CD8-positive, alpha-beta memory T cell (primary cell): ENCODE data around the gene ADGRF5. TPM values are rescaled to one million over a fixed set of nuclear protein-coding genes. Genes with fewer than 3 reads are reported as not detected.
"Not testable (repeated sequence)": the region's sequence is repeated elsewhere in the genome, so short reads cannot be mapped to it uniquely, and the experiment has no call there.

ENCODE experiments used
- CTCF ChIA-PET: fragments of 350-600 bp; sonication (Branson Sonifier 250); formaldehyde crosslinking; loops from one replicate; lab custom pipeline; 2021; ENCODE audit warnings: antibody characterized with exemption; lab: Charles Lee
- POLR2A ChIA-PET: fragments of 350-600 bp; sonication (Branson Sonifier 250); formaldehyde crosslinking; loops from one replicate; lab custom pipeline; 2021; ENCODE audit warnings: antibody characterized with exemption; lab: Charles Lee
- DNase-seq, 5 donors: peaks; one replicate each; pipeline versions ENCODE4 v3.0.0 to v3.0.0-alpha.2; 2020 to 2022; ENCODE audit warnings: mixed read lengths in 1 of 5
- H3K27ac ChIP-seq: one replicate; pipeline ENCODE4 v1.7.0; 2013; ENCODE audit warnings: low read depth, mild to moderate bottlenecking, low read length, moderate library complexity
- H3K27me3 ChIP-seq: 2 replicates; pipeline ENCODE4 v1.7.0; 2013; ENCODE audit warnings: low read length, mild to moderate bottlenecking; ENCODE audit not compliant: insufficient read depth, poor library complexity, severe bottlenecking
- H3K36me3 ChIP-seq: 2 replicates; pipeline ENCODE4 v1.7.0; 2013; ENCODE audit warnings: mild to moderate bottlenecking, low read length, moderate library complexity; ENCODE audit not compliant: insufficient read depth
- H3K4me1 ChIP-seq: 2 replicates; pipeline ENCODE4 v1.7.0; 2013; ENCODE audit warnings: mild to moderate bottlenecking, low read length, moderate library complexity; ENCODE audit not compliant: insufficient read depth
- H3K4me3 ChIP-seq: 2 replicates; pipeline ENCODE4 v1.7.0; 2013; ENCODE audit warnings: mild to moderate bottlenecking, low read length
- H3K9me3 ChIP-seq: 2 replicates; pipeline ENCODE4 v1.7.0; 2013; ENCODE audit warnings: mild to moderate bottlenecking, low read length
- H3K27ac Mint-ChIP-seq, 8 donors: one replicate each; pipeline ENCODE4 v1.8.0; 2020 to 2021; ENCODE audit warnings: mixed read lengths in 8 of 8, mild to moderate bottlenecking in 6 of 8, inconsistent platforms in 3 of 8, moderate library complexity in 3 of 8
- H3K27me3 Mint-ChIP-seq, 2 donors: one replicate each; pipeline ENCODE4 v1.8.0; 2020 to 2021; ENCODE audit warnings: mixed read lengths in 2 of 2, mild to moderate bottlenecking in 1 of 2, moderate library complexity in 1 of 2
- H3K36me3 Mint-ChIP-seq, 3 donors: one replicate each; pipeline ENCODE4 v1.8.0; 2020 to 2021; ENCODE audit warnings: mixed read lengths in 3 of 3, inconsistent platforms in 1 of 3, mild to moderate bottlenecking in 1 of 3
- H3K4me1 Mint-ChIP-seq, 3 donors: one replicate each; pipeline ENCODE4 v1.8.0; 2020 to 2021; ENCODE audit warnings: mixed read lengths in 3 of 3, inconsistent platforms in 1 of 3, mild to moderate bottlenecking in 1 of 3
- H3K4me3 Mint-ChIP-seq, 7 donors: one replicate each; pipeline ENCODE4 v1.8.0; 2020 to 2021; ENCODE audit warnings: mixed read lengths in 7 of 7, mild to moderate bottlenecking in 6 of 7, moderate library complexity in 4 of 7, inconsistent platforms in 2 of 7
- H3K9me3 Mint-ChIP-seq, 5 donors: one replicate each; pipeline ENCODE4 v1.8.0; 2020 to 2022; ENCODE audit warnings: mixed read lengths in 5 of 5, mild to moderate bottlenecking in 3 of 5, moderate library complexity in 2 of 5, inconsistent platforms in 1 of 5
- polyA plus RNA-seq: library from polyadenylated mRNA; unstranded; fragments of 300-500 nt; fragmentation: Illumina TruSeq; gene quantifications from one replicate; pipeline ENCODE4 v1.2.3, GENCODE V29; 2021
- total RNA-seq, 2 experiments: library from RNA; stranded (reverse); gene quantifications; one replicate each; pipeline ENCODE4 v1.2.3, GENCODE V29; 2021

Gene ADGRF5
- total and polyA plus RNA-seq, 3 experiments from 2014 or later: not detected

DNA sequence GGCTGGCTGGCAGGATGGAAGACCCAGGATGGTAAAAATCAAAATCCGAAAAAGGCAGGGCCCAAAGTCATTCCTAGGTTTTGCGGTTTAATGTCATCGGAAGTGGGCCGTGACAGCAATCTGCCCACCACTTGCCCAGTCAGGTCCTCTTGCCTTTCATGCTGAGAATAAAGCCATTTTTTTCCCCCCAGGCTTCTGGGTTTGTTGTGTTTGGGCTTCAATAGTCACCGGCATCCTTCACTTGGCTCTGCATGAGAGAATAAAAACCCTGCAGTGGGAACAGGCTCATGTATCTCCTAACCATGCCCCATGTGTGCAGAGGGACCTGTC lies 72.4 kb downstream of the ADGRF5 start:
- no peak for DNase-seq
- Mint-ChIP-seq H3K4me1 (peaks cover 4 to 8% (median 6%) of the 10 kb centered on the region in 3 donors), H3K4me3 (no peak overlapping the region), H3K36me3 (peaks cover 0 to 2% (median 0%) of the 10 kb centered on the region in 3 donors), H3K27ac (no peak overlapping the region), H3K9me3 (peaks cover 0 to 5% (median 0%) of the 10 kb centered on the region in 5 donors), H3K27me3 (peaks cover 2 to 38% of the 10 kb centered on the region in 2 donors)
- Histone ChIP-seq H3K36me3 (no peaks in the 10 kb centered on the region), H3K4me1 (no peaks in the 10 kb centered on the region), H3K4me3 (no peak overlapping the region), H3K9me3 (no peaks in the 10 kb centered on the region), H3K27ac (no peak overlapping the region), H3K27me3 (no peaks in the 10 kb centered on the region)
- ChIA-PET CTCF (no interaction called here), POLR2A (no interaction called here)

DNA sequence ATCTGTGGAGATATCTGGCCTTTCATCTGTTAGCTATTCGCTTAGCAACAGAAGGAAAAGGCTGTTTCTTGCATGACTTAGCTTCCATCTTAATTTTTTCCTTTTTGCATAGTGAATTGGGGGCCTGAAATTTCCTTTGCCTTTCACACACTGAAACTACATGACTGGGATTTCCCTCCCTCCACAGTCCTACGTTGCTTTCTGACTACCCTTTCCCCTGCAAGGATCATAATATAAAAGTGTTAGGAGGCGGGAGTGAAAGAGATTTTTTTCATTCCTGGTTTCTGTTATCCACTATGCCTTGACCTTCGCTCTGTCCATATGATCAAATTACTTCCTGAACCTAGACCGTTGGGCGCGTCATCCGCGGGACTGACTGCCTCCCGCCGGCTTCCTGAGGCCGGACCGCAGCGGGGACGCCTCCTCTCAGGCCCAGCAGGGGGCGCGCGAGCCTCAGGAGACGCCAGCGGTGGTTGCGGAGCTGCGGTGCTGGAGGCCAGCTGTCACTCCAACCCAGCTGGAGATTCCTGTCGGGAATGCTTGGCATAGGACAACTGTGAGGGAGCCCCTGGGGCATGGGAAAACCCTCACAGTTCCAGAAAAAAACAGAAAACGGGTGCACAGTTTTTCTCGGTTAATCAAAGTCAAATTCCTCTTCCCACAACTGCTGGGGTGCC lies 72.9 kb downstream of the ADGRF5 start:
- Mint-ChIP-seq H3K27ac (no peak overlapping the region), H3K4me3 (peak overlapping the region in 4 of 7 donors; percentile 43 to 86 (median 58)), H3K27me3 (peaks cover 0 to 33% of the 10 kb centered on the region in 2 donors), H3K36me3 (peaks cover 0 to 2% (median 0%) of the 10 kb centered on the region in 3 donors), H3K4me1 (peaks cover 4 to 8% (median 6%) of the 10 kb centered on the region in 3 donors), H3K9me3 (peaks cover 0 to 9% (median 4%) of the 10 kb centered on the region in 5 donors)
- ChIA-PET POLR2A (no interaction called here), CTCF (no interaction called here)
- no peaks in the 10 kb centered on the region for H3K4me1 ChIP-seq
- peak; percentile 11 to 49 (median 26) for DNase-seq
- no peaks in the 10 kb centered on the region for H3K36me3 ChIP-seq
- H3K27ac ChIP-seq: no peak overlapping the region
- no peaks in the 10 kb centered on the region for H3K27me3 ChIP-seq
- H3K9me3 ChIP-seq: no peaks in the 10 kb centered on the region
- H3K4me3 ChIP-seq: no peak overlapping the region

DNA sequence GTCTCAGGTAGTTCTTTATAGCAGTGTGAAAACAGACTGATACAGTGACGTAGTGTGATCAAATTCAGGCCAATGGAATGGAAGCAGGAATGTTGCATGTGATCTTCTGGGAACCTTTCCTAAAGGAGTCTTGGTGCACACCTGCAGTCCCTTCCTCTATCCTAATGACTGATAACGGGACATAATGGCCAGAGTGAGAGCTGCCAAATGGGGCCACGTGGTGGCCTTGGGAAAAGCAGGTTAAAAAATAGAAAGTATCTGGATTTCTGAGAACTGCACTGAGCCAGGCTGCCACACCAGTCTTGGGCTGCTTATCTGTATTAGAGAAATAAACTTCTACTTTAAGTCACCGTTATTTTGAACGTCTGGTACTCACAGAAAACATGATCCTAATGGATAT lies 76.6 kb downstream of the ADGRF5 start:
- H3K9me3 ChIP-seq: no peaks in the 10 kb centered on the region
- H3K27me3 ChIP-seq: no peaks in the 10 kb centered on the region
- POLR2A ChIA-PET: no interaction called here
- Mint-ChIP-seq H3K27me3 (peaks cover 0 to 25% of the 10 kb centered on the region in 2 donors), H3K9me3 (peaks cover 12 to 33% (median 20%) of the 10 kb centered on the region in 5 donors), H3K36me3 (peaks cover 0 to 4% (median 0%) of the 10 kb centered on the region in 3 donors), H3K27ac (no peak overlapping the region), H3K4me1 (peaks cover 4 to 8% (median 6%) of the 10 kb centered on the region in 3 donors), H3K4me3 (no peak overlapping the region)
- CTCF ChIA-PET: no interaction called here
- no peak overlapping the region for H3K4me3 ChIP-seq
- no peak for DNase-seq
- no peaks in the 10 kb centered on the region for H3K4me1 ChIP-seq
- no peaks in the 10 kb centered on the region for H3K36me3 ChIP-seq
- no peak overlapping the region for H3K27ac ChIP-seq

DNA sequence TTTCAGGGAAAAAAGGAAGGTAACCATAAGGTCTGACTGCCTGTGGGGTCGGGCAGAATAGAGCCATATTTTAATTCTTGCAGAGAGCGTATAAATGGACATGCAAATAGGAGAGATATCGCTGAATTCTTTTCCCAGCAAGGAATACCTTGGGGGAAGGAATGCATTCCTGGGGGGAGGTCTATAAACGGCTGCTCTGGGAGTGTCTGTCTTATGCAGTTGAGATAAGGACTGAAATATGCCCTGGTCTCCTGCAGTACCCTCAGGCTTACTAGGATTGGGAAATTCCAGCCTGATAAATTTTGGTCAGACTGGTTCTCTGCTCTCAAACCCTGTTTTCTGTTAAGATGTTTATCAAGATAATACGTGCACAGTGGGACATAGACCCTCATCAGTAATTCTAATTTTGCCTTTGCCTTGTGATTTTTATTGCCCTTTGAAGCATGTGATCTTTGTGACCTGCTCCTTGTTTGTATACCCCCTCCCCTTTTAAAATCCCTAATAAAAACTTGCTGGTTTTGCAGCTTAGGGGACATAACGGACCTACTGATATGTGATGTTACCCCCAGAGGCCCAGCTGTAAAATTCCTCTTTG lies 79.4 kb downstream of the ADGRF5 start:
- H3K4me3 ChIP-seq, H3K9me3 ChIP-seq, CTCF ChIA-PET, H3K4me1 ChIP-seq, H3K36me3 Mint-ChIP-seq, DNase-seq, H3K27me3 ChIP-seq, H3K27ac ChIP-seq, H3K4me1 Mint-ChIP-seq, H3K27ac Mint-ChIP-seq, H3K36me3 ChIP-seq, POLR2A ChIA-PET, H3K4me3 Mint-ChIP-seq: not testable (repeated sequence)
- Mint-ChIP-seq H3K9me3 (peaks cover 12 to 33% (median 20%) of the 10 kb centered on the region in 5 donors), H3K27me3 (peaks cover 3 to 18% of the 10 kb centered on the region in 2 donors)

DNA sequence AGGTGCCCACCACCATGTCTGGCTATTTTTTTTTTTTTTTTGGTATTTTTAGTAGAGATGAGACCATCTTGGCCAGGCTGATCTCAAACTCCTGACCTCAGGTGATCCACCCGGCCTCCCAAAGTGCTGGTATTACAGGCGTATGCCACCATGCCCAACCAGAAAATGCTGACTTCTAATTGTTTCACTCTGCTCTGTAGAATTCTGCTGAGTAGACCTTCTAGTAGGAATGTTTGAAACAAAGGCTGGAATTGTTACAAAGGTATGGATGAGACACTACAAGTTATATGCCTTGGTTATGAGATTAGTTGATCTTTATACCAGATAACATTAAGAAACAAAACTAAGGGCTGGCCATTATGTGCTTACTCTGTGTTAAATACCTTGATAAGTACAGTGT lies 83.7 kb downstream of the ADGRF5 start:
- ChIA-PET CTCF (no interaction called here), POLR2A (no interaction called here)
- no peaks in the 10 kb centered on the region for H3K36me3 ChIP-seq
- H3K4me1 ChIP-seq: no peaks in the 10 kb centered on the region
- H3K27me3 ChIP-seq: no peaks in the 10 kb centered on the region
- H3K4me3 ChIP-seq: no peak overlapping the region
- no peak overlapping the region for H3K27ac Mint-ChIP-seq
- no peak for DNase-seq
- peaks cover 7 to 23% (median 19%) of the 10 kb centered on the region in 5 donors for H3K9me3 Mint-ChIP-seq
- H3K27me3 Mint-ChIP-seq: peaks cover 3 to 12% of the 10 kb centered on the region in 2 donors
- no peak overlapping the region for H3K4me3 Mint-ChIP-seq
- no peaks in the 10 kb centered on the region for H3K9me3 ChIP-seq
- no peak overlapping the region for H3K27ac ChIP-seq
- peaks cover 0 to 4% (median 0%) of the 10 kb centered on the region in 3 donors for H3K36me3 Mint-ChIP-seq
- H3K4me1 Mint-ChIP-seq: no peaks in the 10 kb centered on the region

GRCh38 chr6:46834991-46835390 lies 86.7 kb downstream of the ADGRF5 start:
- H3K27ac Mint-ChIP-seq, H3K36me3 Mint-ChIP-seq, DNase-seq, H3K4me3 ChIP-seq, H3K27me3 ChIP-seq, H3K9me3 Mint-ChIP-seq, H3K4me1 Mint-ChIP-seq, H3K9me3 ChIP-seq, POLR2A ChIA-PET, H3K4me3 Mint-ChIP-seq, H3K4me1 ChIP-seq, CTCF ChIA-PET, H3K36me3 ChIP-seq, H3K27ac ChIP-seq: not testable (repeated sequence)
- peaks cover 3 to 12% of the 10 kb centered on the region in 2 donors for H3K27me3 Mint-ChIP-seq

DNA sequence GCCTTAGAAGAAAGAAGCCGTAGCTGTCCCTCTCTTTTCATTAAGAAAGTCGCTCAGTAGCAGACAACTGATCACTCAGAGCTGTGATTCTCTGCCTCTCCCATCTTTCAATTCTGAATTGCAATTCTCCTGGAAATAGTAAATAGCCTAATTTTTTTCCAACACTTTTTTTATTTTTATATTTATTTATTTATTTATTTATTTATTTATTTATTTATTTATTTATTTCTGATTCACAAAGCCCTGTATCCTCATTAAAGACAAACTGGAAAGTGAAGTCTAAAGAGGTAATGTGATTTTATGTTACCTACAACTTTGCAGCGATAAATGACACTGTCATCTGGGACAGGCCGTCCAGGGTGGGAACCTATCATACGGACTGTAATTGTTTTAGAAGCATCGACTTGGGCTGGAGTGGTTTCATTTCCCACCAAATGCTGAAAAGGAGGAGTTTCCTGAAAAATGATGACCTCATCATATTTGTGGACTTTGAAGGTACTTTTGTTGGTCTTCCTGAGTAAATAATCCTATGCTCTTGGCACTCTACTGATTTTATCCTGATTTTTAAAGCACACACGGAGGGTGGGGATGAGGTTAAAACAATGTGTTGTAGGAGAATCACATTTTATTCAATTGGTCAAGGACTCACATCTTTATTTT lies 87.4 kb downstream of the ADGRF5 start:
- DNase-seq, H3K36me3 Mint-ChIP-seq, H3K4me3 Mint-ChIP-seq, POLR2A ChIA-PET, H3K4me3 ChIP-seq, H3K27ac Mint-ChIP-seq, CTCF ChIA-PET, H3K9me3 ChIP-seq, H3K4me1 Mint-ChIP-seq, H3K4me1 ChIP-seq, H3K27me3 ChIP-seq, H3K36me3 ChIP-seq, H3K27ac ChIP-seq, H3K9me3 Mint-ChIP-seq: not testable (repeated sequence)
- H3K27me3 Mint-ChIP-seq: peaks cover 3 to 17% of the 10 kb centered on the region in 2 donors

DNA sequence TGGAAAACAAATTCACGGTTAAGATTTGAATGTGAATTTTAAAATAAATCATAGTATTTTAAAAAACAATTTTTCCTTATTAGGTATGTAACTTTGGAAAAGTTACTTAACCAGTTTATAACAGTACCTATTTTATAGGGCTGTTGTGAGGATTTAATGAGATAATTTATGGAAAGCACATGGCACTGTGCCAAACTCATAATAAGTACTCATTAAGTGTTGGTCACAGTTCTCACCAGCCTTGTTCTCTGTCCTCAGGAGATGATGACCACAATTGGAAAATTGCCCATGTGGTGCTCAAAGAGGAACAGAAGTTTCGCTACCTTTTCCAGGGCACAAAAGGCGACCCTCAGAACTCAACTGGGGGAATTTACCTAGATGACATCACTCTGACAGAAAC lies 88.9 kb downstream of the ADGRF5 start:
- no peaks in the 10 kb centered on the region for H3K36me3 ChIP-seq
- no peaks in the 10 kb centered on the region for H3K9me3 Mint-ChIP-seq
- H3K36me3 Mint-ChIP-seq: no peaks in the 10 kb centered on the region
- no peak overlapping the region for H3K4me3 ChIP-seq
- peaks cover 0 to 15% of the 10 kb centered on the region in 2 donors for H3K27me3 Mint-ChIP-seq
- no peaks in the 10 kb centered on the region for H3K27me3 ChIP-seq
- H3K27ac Mint-ChIP-seq: no peak overlapping the region
- no peak overlapping the region for H3K4me3 Mint-ChIP-seq
- no peaks in the 10 kb centered on the region for H3K9me3 ChIP-seq
- POLR2A ChIA-PET: no interaction called here
- H3K27ac ChIP-seq: no peak overlapping the region
- H3K4me1 Mint-ChIP-seq: no peaks in the 10 kb centered on the region
- CTCF ChIA-PET: no interaction called here
- no peak for DNase-seq
- no peaks in the 10 kb centered on the region for H3K4me1 ChIP-seq
